COR-L47 (cell line): ENCODE measurements around the gene UNC5A.

Experiments
- DNase-seq: peaks from one replicate; lab custom pipeline; 2025; lab: John Stamatoyannopoulos, UW

UNC5A gene

DNA sequence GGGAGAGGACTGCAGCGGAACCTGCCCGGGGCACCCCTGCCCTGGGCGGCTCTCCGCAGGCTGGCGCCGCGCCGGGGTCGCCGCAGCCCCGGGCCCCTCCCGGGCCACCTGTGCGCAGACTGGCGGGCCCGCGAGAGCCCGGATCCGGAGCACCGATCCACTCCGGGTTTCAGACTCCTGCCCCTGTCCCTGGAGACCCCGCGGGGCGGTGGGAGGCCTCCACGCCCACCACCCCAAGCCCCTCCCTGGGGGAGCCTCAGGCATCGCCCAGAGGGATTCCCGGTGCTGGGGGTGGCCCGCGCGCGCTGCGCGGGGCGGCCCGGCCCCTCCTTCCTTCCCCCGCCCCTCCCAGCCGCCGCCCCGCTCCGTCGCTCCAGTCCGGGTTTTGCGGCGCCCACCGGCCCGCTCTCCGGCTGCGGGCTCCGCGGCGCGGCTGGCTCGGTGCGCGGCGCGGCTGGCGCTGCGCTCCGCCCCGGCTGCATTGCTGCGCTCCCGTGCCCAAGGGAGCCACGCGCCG, at the start of gene UNC5A:
Gene UNC5A (plus strand): TSS at position 479 of the 517 bp plus-strand sequence. CDS start 192 bp downstream, outside the sequence.
- DNase-seq, result peak; percentile 83

DNA sequence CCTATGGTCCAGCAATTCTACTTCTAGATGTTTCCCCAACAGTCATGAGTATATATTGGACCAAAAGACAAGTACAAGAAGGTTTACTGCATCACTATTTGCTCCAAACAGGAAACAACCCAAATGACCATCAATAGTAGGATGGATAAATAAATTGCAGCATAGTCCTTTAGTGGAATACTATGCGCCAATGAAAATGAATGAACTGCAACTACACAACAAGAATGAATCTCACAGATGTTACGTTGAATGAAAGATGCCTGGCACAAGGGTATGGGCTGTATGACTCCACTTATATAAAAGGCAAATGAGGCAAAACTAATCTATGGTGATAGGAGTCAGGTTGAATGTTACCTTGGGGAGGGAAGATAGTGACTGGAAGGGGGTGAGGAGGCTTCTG, 48.6 kb upstream of the UNC5A start:
- DNase-seq, result no peak

DNA sequence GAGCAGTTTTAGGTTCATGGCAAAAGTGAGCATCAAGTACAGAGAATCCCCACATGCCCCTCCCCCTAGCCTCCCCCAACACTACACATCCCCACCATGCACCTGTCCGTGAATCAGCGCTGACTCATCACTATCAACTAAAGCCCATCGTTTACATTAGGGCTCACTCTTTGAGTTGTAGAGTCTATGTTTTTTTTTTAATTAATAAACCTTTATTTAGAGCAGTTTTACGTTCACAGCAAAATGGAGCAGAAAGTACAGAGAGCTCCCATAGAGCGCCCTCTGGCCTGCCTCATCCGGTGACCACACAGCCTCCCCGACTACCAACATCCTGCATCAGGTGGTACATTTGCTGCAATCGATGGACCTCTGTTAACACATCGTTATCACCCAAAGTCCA, 47.9 kb upstream of the UNC5A start:
- no peak for DNase-seq

DNA sequence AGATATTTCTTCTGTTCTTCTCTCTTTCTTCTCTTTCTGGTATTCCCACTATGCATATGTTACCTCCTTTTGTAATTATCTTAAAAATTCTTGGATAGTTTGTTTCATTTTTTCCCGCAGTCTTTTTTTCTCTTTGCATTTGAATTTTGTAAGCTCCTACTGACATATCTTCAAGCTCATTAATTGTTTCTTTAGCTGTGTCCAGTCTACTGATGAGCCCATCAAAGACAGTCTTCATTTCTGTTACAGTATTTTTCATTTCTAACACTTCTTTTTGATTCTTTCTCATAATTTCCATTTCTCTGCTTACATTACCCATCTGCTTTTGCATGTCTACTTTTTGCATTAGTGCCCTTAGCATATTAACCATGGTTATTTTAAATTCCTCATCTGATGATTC, 44.7 kb upstream of the UNC5A start:
- DNase-seq, result no peak

DNA sequence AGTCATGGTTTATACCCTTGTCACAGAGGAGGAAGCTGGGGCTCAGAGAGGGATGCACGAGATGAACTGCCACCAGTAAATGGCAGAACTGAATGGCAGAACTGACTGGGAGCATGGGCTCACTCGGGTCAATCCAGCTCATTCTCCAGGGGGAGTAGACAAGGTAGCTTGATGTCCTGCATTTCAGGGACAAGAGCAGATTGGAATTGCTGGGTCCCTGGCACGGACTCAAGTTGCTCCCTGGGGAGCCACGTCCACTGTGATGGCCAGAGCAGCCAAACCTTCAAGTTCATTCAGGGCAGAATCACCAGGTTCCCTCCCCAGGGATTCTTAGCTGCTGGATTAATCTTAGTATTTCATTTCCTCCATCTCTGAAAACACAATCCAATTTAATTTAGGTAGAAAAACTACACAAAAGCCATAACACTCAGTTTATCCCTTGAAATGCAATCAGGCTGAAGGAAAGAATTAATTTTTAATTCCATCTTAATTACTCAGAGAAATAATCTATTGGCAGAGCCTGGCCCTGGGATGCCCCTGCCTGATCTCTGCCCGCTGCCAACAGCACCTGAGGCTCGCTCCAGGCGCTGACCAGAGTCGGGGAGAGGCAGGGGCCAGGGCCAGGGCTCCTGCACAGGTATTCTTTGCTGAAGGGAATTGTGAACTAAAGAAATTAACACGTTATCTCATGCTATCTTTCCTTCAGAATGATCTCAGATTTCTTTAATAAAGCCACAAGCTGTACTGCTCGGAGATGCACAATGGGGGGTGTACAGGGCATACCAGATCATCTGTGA, 42.0 kb upstream of the UNC5A start:
- no peak for DNase-seq

DNA sequence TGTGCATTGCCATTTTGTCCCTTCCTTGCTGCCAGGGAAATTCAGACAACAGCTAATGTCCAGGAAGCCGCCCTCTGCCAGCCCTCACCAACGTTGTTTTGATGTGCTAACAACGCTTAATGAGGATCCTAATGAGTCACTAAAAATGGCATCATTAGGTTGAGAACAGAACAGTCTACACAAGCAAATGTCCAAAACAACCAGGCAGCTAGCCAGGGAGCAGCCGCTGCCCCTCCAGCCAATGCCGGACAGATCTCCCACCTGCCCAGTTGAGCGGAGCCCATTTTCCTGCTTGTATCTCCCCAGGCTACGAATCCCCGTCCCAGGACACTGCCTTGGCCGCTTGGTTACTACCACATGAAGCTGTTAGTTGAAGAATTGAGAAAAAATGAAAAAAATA, 40.4 kb upstream of the UNC5A start:
- no peak for DNase-seq

DNA sequence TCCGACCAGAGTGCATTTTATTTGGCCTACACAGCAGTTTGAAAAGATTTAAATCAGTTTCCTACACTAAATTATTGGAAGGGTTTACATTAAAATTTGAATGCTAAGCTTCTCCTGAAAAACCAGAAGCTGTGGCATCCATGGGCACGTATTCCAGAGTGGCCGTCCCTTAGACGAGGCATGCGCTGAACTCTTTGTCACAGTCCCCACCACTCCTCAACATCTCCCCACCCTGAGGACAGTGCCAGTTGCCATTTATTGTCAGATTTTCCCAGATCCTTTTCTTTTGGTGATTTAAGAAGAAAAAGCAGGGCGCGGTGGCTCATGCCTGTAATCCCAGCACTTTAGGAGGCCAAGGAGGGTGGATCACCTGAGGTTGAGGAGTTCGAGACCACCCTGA, 39.9 kb upstream of the UNC5A start:
- DNase-seq, result no peak

DNA sequence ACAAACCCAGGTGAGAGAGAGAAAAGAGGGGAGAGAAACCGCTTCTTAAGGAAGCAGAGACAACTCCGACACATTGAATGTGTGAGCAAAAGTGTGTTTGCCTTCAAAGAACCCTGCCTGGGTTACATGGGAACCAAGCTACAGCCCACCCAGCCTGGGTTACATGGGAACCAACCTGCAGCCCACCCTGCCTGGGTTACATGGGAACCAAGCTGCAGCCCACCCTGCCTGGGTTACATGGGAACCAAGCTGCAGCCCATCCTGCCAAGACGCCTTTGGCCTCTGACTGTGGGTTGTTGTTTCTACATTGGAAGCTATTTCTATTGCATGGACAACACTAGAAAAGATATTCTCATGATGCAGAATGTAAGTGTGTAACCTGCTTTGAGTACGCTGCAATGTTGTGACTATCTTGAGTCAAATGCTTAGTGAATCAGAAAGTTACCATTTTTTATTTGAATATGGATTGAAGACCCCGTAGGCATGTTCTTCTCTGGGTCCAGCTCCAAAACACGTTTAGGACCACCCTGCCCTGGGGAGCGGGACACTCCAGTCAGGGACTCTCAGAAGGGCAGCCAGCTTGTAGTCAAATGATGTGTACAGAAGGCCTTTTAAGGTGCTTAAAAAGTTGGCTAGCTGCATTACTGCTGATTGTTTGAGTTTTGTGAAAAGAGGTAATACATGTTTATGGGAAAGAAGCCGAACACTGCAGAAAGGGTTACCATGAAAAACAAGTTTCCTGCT, 39.1 kb upstream of the UNC5A start:
- no peak for DNase-seq

DNA sequence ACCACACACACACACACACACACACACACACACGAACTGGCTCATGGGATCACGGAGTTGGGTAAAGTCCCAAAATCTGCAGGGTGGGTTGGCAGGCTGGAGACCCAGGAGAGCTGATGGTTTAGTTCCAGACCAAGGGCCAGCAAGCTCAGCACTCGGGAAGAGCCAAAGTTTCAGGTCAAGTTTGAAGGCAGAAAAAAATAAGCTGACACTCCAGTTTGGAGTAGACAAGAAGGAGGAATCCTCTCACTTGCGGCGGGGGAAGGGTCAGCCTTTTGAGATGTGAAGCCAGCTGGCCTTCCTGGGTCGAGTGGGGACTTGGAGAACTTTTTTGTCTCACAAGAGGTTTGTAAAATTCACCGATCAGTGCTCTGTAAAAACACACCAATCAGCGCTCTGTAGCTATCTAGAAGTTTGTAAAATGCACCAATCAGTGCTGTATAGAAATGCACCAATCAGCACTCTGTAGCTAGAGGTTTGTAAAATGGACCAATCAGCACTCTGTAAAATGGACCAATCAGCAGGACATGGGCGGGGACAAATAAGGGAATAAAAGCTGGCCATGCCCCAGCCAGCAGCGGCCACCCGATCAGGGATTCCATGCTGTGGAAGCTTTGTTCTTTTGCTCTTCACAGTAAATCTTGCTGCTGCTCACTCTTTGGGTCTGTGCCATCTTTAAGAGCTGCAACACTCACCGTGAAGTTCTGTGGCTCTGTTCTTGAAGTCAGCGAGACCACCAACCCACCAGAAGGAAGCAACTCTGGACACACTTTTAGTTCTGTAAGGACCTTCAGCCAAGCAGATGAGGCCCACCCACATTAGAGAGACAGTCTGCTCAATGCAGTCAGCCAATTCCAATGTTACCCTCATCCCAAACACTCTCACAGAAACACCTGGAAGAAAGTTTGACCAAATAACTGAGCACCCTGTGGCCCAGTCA, 37.8 kb upstream of the UNC5A start:
- DNase-seq, result no peak

DNA sequence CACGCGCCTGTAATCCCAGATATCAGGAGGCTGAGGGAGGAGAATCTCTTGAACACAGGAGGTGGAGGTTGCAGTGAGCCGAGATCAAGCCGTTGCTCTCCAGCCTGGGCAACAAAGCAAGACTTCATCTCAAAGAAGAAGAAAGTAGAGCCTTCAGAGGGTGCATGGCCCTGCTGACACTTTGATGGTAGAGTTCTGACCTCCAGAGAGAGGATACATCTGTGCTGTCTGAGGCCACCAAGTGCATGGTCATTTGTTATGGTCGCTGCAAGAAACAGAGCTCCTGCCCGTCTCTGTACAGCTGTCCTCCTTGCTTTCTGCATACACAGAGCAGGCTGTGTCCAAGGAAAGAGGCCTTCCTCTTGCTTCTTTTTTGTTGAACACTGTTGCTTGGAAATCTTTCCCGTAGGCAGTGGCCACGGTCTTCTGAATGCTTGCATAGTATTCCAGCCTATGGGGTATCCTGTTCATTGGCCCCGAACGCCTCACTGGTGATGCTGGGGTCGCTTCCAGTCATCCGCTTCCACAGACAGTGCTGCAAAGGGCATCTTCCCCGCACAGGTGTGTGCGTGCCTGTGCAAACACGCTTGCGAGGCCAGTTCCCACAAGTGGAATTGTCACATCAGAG, 36.8 kb upstream of the UNC5A start:
- no peak for DNase-seq

DNA sequence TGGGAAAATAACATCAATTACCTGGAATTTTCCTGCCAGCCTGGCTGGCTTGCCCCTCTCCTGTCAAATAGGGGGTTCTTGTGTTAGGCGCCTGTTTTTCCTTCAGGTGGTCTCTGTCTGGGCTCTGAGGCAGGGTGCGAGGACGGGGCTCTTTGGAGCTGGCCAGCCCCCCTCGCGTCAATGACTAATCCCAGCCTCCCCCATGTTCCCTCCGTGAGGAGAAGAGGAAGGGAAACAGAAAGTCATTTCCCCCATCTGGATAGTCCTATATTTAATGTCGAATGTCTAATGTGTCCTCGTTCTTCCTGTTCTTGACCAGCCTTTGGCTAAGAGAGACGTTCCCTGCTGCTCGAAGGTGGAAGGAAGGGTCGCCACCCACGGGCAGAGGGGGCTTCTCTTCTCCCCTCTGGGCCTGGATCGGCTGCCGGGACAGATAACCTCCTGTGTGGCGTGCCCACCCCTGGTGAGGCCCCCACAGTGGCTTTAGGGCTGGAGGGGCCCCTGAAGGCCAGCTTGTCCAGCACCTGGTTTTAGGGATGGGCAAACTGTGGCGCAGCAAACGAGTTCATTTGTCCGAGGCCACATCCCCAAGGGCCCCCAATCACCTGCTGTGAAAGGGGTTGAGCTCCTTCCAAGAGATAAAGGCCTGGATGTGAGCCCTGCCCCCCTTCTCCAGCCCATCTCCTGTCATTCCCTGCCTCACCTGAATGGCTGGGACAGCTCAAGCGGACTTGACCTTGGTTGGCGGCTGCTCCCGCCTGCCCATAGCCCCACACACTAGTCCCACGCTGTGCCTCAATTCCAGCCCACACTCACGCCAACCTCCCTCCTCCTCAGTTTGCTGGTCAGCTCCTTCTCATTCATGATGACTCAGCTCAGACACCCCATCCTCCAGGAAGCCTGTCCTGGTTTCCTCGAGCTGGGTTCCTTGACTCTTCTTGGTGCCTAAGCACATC, 35.9 kb upstream of the UNC5A start:
- no peak for DNase-seq

DNA sequence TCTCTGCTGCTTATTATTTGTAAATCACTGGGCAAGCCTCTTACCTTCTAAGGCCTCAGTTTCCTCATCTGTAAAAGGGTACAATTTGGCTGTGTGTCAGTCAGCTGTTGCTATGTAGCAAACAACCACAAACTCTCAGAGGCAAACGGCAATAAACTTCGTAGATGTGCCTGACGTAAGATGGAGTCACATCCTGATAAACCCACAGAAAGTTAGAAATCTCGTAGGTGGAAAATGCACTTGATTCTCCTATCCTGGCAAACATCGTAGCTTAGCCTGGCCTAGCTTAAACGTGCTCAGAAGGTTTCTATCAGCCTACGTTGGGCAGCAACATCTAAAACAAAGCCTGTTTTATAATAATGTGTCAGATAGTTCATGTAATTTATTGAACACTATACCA, 35.0 kb upstream of the UNC5A start:
- DNase-seq, result no peak

DNA sequence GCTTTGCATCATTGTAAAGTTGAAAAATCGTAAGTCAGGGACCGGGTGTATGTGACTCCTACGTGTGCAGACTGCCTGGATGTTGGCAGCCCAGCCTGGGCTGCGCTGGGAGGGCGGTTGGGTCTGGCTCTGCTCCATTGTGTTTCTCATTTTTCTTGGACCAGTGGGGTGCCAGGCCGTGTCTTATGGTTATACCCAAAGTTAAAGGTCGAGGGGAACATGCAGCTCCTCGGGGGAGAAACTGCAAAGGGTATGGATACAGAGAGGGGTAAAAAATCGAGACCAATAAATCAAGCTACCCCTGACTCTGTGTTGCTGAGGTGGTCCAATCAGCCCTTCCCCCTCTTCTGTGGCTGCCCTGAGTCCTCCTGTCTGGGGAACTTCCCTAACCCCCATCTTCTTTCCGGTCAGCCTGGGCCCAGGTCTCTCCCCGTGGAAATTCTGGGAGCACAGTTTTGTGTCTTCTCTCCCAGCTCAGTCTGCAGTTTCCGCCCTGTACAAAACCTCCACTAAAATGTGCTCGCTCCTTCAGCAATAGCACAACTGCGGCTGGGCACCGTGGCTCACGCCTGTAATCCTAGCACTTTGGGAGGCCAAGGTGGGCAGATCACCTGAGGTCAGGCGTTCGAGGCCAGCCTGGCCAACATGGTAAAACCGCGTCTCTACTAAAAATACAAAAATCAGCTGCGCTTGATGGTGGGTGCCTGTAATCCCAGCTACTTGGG, 34.1 kb upstream of the UNC5A start:
- no peak for DNase-seq

DNA sequence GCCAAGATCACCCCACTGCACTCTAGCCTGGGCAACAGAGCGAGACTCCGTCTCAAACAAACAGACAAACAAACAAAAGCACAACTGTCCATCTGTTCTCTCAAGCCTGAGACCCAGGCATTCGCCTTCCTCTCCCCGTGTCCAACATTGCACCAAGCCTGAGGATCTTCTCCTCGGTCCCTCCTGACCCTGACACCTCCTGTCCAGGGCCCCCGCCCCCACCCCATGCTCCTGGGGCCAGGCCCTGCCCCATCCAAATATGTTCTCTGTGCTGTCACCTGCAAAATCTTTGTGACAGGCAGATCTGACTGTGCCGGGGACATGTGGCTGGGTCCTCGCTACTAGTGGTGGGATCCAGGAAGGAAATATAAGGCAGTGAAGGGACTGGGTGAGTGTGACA, 33.4 kb upstream of the UNC5A start:
- no peak for DNase-seq

DNA sequence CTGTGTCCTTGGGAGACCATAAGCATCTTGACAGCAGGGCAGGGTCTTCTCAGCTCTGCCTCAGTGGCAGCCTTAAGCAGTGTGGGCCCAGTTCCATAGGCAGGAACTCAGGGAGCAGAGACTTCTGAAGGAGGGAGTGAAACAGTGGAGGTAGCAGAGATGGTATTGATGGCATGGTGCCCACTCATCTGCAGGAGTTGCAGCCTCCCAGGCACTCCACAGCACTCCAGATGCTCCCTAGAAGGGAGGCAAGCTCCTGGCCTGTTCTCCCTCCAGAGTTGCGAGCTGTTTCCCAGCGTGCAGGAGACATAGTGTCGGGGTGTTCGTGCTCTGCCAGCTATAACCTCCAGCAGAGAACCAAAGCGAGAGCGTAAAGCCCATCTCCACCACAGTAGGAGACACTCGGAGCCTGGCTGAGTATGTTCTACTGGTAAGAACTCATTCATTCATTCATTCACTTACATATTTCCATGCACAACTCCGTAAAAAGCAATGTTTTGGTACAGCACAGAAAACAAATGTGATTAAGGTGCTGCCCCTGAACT, 31.4 kb upstream of the UNC5A start:
- no peak for DNase-seq

DNA sequence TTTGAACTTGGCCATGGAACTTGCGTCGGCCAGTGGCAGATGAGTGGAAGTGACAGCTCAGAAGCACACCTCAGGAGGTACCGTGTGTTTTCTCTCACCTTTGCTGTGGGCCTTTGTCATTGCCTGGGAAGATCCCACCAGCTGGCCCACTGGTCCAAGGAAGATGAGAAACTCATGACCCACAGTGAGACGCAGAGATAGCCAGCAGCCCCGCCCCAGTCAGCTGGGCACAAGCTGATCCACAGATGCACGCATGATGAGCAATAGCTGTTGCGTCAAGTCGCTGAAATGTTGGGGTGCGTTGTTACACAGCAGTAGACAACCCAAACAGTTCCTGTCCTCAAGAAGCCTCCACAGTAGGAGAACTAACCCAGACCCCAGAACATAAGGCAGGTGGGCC, 30.8 kb upstream of the UNC5A start:
- DNase-seq, result no peak

DNA sequence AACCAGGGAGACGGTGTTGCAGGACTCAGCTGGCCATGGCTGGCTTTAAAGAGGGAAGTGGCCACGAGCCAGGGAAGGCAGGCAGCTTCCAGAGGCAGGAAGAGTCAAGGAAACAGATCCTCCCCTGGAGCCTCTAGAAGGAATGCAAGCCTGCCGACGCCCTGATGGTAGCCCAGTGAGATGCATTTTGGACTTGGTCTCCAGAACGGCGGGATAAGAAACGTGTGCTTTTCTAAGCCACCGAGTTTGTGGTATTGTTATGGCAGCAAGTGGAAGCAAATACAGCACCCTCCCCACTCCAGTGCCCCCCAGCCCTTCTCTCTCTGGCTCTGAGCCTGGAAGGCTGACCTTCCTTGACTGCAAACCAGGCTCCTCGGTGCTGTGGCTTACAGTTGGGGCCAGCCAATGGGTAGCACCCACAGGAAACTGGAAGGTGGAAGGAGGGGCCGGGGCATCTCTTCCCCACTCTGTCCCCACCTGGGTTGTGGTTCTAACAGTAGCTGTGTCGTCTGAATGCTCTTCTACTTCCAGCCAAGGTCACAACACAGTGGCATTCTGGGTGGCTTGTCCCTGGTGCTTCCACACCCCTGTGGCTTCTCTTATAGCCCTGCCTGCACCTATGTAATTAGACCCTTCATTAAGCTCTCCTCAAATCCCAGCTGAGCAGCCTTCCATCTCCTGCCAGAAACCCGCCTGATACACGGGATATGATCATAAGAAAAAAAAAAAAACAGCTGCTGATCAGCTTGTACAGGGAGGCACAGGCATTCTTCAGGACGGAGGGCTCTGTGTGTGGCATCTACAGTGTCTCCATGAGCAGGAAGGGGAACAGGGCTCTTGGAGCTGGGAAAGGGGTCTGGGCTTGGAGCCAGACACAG, 29.9 kb upstream of the UNC5A start:
- DNase-seq, result peak; percentile 66

DNA sequence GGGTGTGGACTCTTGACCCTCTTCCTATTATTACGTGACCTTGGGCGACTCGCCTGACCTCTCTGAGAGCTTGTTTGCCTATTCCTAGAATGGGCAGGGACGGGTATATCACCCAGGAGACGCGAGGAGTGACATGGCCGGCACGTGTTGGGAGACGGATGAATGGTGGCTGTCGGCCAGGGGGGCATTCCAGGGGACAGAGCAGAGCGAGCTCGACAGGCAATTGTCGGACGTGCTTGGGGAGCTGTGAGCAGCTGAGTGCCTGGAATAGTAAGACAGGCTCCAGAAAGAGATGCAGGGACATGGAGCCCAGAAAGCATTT, 29.3 kb upstream of the UNC5A start:
- no peak for DNase-seq
